Activated T-cell treated with anti-CD3 and anti-CD28 coated beads, Interleukin-2, amount 50 U/mL, for 72 hours (primary cell): ENCODE results near the gene TAPBPL. TPM values are rescaled to one million over a fixed set of nuclear protein-coding genes. Genes with fewer than 3 reads are reported as not detected.
"Not testable (repeated sequence)": the region's sequence is repeated elsewhere in the genome, so short reads cannot be mapped to it uniquely, and the experiment has no call there.

Experiments
- ATAC-seq, 2 donors: fragments of 150-1000 bp; cut with Tn5 transposase; replicated peaks in 1 of 2; 2 replicates each; pipeline ENCODE4 v1.10.0; 2021; ENCODE audit warnings: moderate library complexity in 2 of 2, mild to moderate bottlenecking in 1 of 2
- DNase-seq, 2 donors: peaks; one replicate each; pipeline ENCODE4 v3.0.0; 2021 to 2022; ENCODE audit warnings: mixed read lengths in 1 of 2
- H3K27ac Mint-ChIP-seq: one replicate; pipeline ENCODE4 v1.8.0; 2022; ENCODE audit warnings: mild to moderate bottlenecking, moderate library complexity, mixed read lengths
- H3K27me3 Mint-ChIP-seq: one replicate; pipeline ENCODE4 v1.8.0; 2022; ENCODE audit warnings: low read depth, mixed read lengths
- H3K36me3 Mint-ChIP-seq, 2 donors: one replicate each; pipeline ENCODE4 v1.8.0; 2022; ENCODE audit warnings: mixed read lengths in 2 of 2, mild to moderate bottlenecking in 1 of 2; ENCODE audit not compliant: insufficient read depth in 2 of 2
- H3K4me1 Mint-ChIP-seq: one replicate; pipeline ENCODE4 v1.8.0; 2022; ENCODE audit warnings: low read depth, mixed read lengths
- H3K4me3 Mint-ChIP-seq, 2 donors: one replicate each; pipeline ENCODE4 v1.8.0; 2022; ENCODE audit warnings: mild to moderate bottlenecking in 2 of 2, mixed read lengths in 2 of 2, moderate library complexity in 2 of 2
- H3K9me3 Mint-ChIP-seq, 2 donors: one replicate each; pipeline ENCODE4 v1.8.0; 2022; ENCODE audit warnings: mixed read lengths in 2 of 2
- total RNA-seq, 2 donors: library from RNA; stranded (reverse); gene quantifications; one replicate each; pipeline ENCODE4 v1.2.3, GENCODE V29; 2022

The TAPBPL gene
- total RNA-seq, 2 donors from 2014 or later = 26.0 to 29.6 TPM

DNA sequence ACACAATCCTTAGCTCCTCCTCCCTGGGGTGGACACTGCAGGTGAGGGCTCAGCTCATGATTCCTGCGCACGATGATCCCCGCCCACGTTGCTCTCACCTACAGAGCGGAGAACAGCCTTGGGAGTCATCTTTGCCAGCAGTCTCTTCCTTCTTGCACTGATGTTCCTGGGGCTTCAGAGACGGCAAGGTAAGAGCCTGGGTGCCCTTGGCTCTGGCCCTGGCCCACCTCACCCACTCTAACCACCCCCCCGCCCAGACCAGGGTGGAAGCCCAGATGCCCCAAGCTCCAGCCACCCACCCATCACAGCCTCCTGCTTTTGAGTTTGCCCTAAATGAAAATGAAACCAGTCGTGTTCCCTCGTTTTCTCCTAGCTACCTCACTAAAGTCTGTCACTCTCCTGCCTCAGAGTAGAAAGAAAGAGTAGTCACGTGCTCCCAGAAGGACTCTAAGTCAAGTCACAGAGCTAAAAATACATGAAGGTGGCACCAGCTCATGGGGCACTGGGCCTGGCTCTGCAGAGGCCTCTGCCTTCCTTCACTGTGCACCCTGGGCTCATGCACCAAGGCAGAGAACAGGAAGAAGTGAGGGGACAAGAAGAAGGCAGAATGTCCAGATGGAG lies 9.0 kb downstream of the TAPBPL start:
- H3K27ac Mint-ChIP-seq = peak overlapping the region; percentile 98
- peaks cover 92% of the 10 kb centered on the region for H3K4me1 Mint-ChIP-seq
- DNase-seq (peak in 1 of 2 donors; percentile 28), ATAC-seq (peak; percentile 15 to 27)
- no peaks in the 10 kb centered on the region for H3K9me3 Mint-ChIP-seq
- peaks cover 29 to 67% of the 10 kb centered on the region in 2 donors for H3K36me3 Mint-ChIP-seq
- H3K4me3 Mint-ChIP-seq = peak overlapping the region; percentile 82 to 87
- no peaks in the 10 kb centered on the region for H3K27me3 Mint-ChIP-seq

GRCh38 chr12:6461401-6462233 lies 9.8 kb downstream of the TAPBPL start:
- H3K27ac Mint-ChIP-seq = peak overlapping the region; percentile 98
- H3K36me3 Mint-ChIP-seq = peaks cover 32 to 69% of the 10 kb centered on the region in 2 donors
- H3K27me3 Mint-ChIP-seq = no peaks in the 10 kb centered on the region
- peak; percentile 82 to 90 for DNase-seq
- peaks cover 92% of the 10 kb centered on the region for H3K4me1 Mint-ChIP-seq
- ATAC-seq = peak; percentile 90 to 91
- peak overlapping the region; percentile 82 to 87 for H3K4me3 Mint-ChIP-seq
- no peaks in the 10 kb centered on the region for H3K9me3 Mint-ChIP-seq

DNA sequence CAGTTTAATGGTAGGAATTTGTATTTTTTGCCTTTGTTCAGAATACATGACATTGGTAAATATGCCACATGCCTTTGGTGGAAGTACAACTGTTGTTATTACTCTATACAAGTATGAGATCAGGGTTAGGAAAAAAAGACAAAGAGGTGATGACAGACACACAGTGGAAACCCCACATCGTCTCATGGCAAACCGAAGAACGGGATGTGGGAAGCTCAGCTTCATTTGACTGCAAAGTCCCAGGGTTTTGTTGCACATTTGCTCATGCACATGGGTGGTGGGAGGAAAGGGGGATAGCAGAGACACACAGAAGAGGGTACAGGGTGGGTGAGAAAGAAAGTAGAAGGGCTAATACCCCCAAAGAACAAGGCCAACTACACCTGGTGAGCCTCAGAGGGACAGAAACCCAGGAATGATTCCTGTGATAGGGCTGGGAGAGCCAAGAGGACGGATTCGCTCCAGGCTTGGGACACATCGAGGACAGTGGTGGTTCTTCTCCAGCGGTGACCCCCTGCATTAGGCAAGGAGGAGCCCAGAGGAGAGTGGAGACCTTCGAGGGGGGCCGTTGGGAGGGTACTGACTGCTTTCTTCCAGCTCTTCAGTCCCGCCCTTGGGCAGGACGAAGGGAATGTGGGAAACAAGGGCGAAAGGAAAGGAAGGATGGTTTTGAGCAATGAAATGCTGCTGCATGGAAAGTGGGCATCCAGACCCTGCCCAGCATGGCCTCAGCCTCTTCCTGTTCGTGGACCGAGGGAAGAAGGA lies 10.6 kb downstream of the TAPBPL start:
- H3K36me3 Mint-ChIP-seq = peaks cover 37 to 70% of the 10 kb centered on the region in 2 donors
- peaks cover 92% of the 10 kb centered on the region for H3K4me1 Mint-ChIP-seq
- H3K9me3 Mint-ChIP-seq = no peaks in the 10 kb centered on the region
- ATAC-seq = peak; percentile 63 to 69
- H3K27ac Mint-ChIP-seq = peak overlapping the region; percentile 98
- no peaks in the 10 kb centered on the region for H3K27me3 Mint-ChIP-seq
- peak in 1 of 2 donors; percentile 65 for DNase-seq
- peak overlapping the region; percentile 82 to 87 for H3K4me3 Mint-ChIP-seq

- ATAC-seq = no peak
- no peaks in the 10 kb centered on the region for H3K9me3 Mint-ChIP-seq
- peak overlapping the region; percentile 98 for H3K27ac Mint-ChIP-seq
- DNase-seq = no peak
- peaks cover 38 to 70% of the 10 kb centered on the region in 2 donors for H3K36me3 Mint-ChIP-seq
- peak overlapping the region; percentile 82 to 87 for H3K4me3 Mint-ChIP-seq
- peaks cover 96% of the 10 kb centered on the region for H3K4me1 Mint-ChIP-seq
- H3K27me3 Mint-ChIP-seq = no peaks in the 10 kb centered on the region
Measured at GRCh38 chr12:6463216-6463615, 11.4 kb downstream of the TAPBPL start.

DNA sequence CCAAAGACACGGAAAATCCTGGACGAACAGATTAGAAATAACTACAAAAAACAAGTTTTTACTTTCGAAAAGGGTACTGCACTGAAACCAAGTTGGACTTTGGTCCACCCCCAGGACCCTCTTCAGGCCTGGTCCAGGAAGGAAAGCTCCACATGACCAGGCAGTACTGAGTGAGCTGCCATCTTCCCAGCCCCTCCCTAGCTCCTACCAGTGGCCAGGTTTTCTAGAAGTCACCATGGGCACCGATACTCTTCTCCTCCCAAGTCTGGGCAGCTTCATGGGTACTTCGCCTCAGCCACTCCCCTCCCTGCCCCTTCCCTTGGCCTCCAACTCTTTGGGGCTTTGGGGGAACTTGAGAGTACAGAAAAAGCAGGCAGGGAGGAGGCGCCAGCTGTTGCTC lies 12.0 kb downstream of the TAPBPL start:
- no peak for ATAC-seq
- no peaks in the 10 kb centered on the region for H3K27me3 Mint-ChIP-seq
- DNase-seq = no peak
- H3K4me1 Mint-ChIP-seq = peaks cover 96% of the 10 kb centered on the region
- H3K27ac Mint-ChIP-seq = peak overlapping the region; percentile 98
- H3K4me3 Mint-ChIP-seq = peak overlapping the region; percentile 82 to 87
- H3K36me3 Mint-ChIP-seq = peaks cover 37 to 69% of the 10 kb centered on the region in 2 donors
- no peaks in the 10 kb centered on the region for H3K9me3 Mint-ChIP-seq

DNA sequence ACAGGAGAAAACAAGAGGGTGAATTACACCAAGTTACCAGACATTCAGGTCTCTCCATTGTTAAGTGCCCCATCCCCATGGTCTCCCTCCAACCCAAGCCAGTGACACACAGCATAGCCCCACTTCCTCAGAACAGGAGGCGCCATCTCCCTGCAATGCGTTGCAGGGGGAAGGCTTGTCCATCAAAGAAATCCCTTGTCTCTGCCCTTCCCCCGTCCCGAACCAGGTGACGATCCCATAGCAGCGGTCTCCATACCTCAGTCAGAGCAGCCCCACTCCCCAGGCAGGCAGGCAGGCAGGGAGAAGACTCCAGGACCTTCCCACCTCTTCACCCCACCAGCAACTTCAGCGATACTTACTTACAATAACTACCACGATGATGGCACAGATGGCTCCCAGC lies 12.7 kb downstream of the TAPBPL start:
- H3K9me3 Mint-ChIP-seq = no peaks in the 10 kb centered on the region
- no peak for ATAC-seq
- peak overlapping the region; percentile 87 for H3K27ac Mint-ChIP-seq
- H3K27me3 Mint-ChIP-seq = no peaks in the 10 kb centered on the region
- peaks cover 34 to 63% of the 10 kb centered on the region in 2 donors for H3K36me3 Mint-ChIP-seq
- DNase-seq = no peak
- H3K4me3 Mint-ChIP-seq = peak overlapping the region; percentile 82 to 87
- H3K4me1 Mint-ChIP-seq = peaks cover 96% of the 10 kb centered on the region

DNA sequence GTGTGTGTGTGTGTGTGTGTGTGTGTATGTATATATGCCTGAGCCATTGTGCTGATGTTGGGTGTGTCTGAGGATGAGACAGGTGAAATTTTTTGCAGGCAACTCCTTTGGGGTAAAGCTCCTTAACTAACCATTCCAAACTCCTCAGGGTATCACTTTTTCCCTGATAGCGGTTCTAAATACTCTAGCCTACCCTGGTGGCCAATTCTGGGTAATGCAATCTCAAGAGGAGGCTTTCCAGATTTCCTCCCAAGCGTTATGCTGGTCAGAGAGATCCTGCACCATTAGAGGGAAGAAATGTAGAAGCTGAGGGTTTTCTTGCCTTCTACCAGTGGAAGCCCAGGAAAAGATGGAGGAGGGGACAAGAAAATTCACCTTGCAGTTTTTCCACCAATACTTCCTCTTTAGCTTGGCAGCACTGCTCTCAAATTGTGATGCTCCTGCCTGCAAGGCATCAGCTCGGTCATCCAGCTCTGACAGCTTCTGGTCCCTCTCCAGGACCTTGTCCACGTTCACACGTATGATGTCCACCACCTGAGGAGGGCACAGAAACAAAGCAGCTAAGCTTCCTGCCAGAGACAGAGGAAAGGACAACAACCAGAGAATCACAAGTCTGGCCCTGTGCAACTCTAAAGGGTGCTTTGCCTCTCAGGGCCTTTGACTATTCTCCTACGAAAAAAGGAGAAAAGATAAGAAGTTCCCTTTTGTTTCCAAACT lies 13.8 kb downstream of the TAPBPL start:
- DNase-seq = peak in 1 of 2 donors; percentile 48
- Mint-ChIP-seq H3K4me1 (peaks cover 91% of the 10 kb centered on the region), H3K36me3 (peaks cover 34 to 61% of the 10 kb centered on the region in 2 donors), H3K27me3 (no peaks in the 10 kb centered on the region), H3K9me3 (no peaks in the 10 kb centered on the region), H3K4me3 (peak overlapping the region; percentile 11 to 63), H3K27ac (peak overlapping the region; percentile 88)
- no peak for ATAC-seq

GRCh38 chr12:6466184-6466573 lies 14.3 kb downstream of the TAPBPL start:
- H3K9me3 Mint-ChIP-seq = no peaks in the 10 kb centered on the region
- peak overlapping the region; percentile 88 for H3K27ac Mint-ChIP-seq
- peaks cover 90% of the 10 kb centered on the region for H3K4me1 Mint-ChIP-seq
- peaks cover 31 to 55% of the 10 kb centered on the region in 2 donors for H3K36me3 Mint-ChIP-seq
- H3K27me3 Mint-ChIP-seq = no peaks in the 10 kb centered on the region
- ATAC-seq (no peak), DNase-seq (no peak)
- H3K4me3 Mint-ChIP-seq = peak overlapping the region; percentile 11 to 17

DNA sequence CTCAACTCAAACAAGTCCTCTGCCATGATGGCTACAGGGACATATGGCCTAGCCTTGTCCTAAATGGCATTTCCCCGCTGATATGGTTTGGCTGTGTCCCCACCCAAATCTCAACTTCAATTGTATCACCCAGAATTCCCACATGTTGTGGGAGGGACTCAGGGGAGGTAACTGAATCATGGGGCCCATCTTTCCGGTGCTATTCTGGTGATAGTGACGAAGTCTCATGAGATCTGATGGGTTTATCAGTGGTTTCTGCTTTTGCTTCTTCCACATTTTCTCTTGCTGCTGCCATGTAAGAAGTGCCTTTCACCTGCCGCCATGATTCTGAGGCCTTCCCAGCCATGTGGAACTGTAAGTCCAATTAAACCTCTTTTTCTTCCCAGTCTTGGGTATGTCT lies 14.9 kb downstream of the TAPBPL start:
- ATAC-seq, H3K9me3 Mint-ChIP-seq, H3K27me3 Mint-ChIP-seq, DNase-seq: not testable (repeated sequence)
- Mint-ChIP-seq H3K36me3 (peaks cover 30 to 51% of the 10 kb centered on the region in 2 donors), H3K27ac (peak overlapping the region; percentile 66), H3K4me1 (peaks cover 90% of the 10 kb centered on the region), H3K4me3 (peak overlapping the region; percentile 88 to 98)

- peak overlapping the region; percentile 83 for H3K27ac Mint-ChIP-seq
- DNase-seq, H3K27me3 Mint-ChIP-seq, H3K9me3 Mint-ChIP-seq, ATAC-seq: not testable (repeated sequence)
- H3K36me3 Mint-ChIP-seq = peaks cover 22 to 42% of the 10 kb centered on the region in 2 donors
- peak overlapping the region; percentile 88 to 98 for H3K4me3 Mint-ChIP-seq
- peaks cover 87% of the 10 kb centered on the region for H3K4me1 Mint-ChIP-seq
Measured at GRCh38 chr12:6467571-6468282, 15.9 kb downstream of the TAPBPL start.

DNA sequence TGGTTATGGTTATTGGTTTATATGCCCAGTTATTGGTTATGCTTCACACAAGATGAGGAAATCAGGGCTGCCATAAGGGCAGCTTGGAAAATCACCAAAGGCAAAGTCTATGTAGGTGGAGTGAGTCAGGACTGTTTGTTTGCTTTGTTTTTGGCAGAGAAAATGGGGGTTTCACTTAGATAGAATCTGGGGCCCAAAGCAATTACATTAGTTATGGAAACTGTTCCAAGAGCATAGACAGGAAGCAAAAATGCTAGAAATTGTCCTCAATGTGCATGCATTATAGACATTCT lies 16.4 kb downstream of the TAPBPL start:
- H3K4me1 Mint-ChIP-seq = peaks cover 82% of the 10 kb centered on the region
- DNase-seq (no peak), ATAC-seq (no peak)
- H3K4me3 Mint-ChIP-seq = peak overlapping the region; percentile 88 to 98
- peaks cover 20 to 41% of the 10 kb centered on the region in 2 donors for H3K36me3 Mint-ChIP-seq
- peak overlapping the region; percentile 83 for H3K27ac Mint-ChIP-seq
- H3K27me3 Mint-ChIP-seq = no peaks in the 10 kb centered on the region
- H3K9me3 Mint-ChIP-seq = no peaks in the 10 kb centered on the region

GRCh38 chr12:6469092-6469491 lies 17.2 kb downstream of the TAPBPL start:
- Mint-ChIP-seq H3K36me3 (peaks cover 19 to 35% of the 10 kb centered on the region in 2 donors), H3K4me3 (peak overlapping the region; percentile 88 to 98), H3K27ac (peak overlapping the region; percentile 83), H3K9me3 (no peaks in the 10 kb centered on the region), H3K4me1 (peaks cover 73% of the 10 kb centered on the region), H3K27me3 (no peaks in the 10 kb centered on the region)
- DNase-seq (no peak), ATAC-seq (no peak)
